Epithelial cell of proximal tubule (primary cell): ENCODE results near the gene AMIGO1. TPM values are rescaled to one million over a fixed set of nuclear protein-coding genes. Genes with fewer than 3 reads are reported as not detected.

Source experiments
- DNase-seq: peaks from one replicate; pipeline ENCODE4 v3.0.0-alpha.2; 2011; ENCODE audit warnings: low read depth
- H3K4me3 ChIP-seq: 2 replicates; pipeline ENCODE4 v1.5.1; 2011; ENCODE audit warnings: low read depth, mild to moderate bottlenecking, low read length
- CTCF ChIP-seq: conservative IDR thresholded peaks from 2 replicates; pipeline ENCODE4 v1.5.1; 2012; ENCODE audit warnings: low read depth, mild to moderate bottlenecking, low read length
- total RNA-seq: library from RNA; depleted of rRNA; stranded (reverse); fragments of >200 nt; gene quantifications from 2 replicates; pipeline ENCODE4 v1.2.3, GENCODE V29; 2015

Gene AMIGO1
- total RNA-seq, 1 donor from 2014 or later: 0.92 TPM

- TF ChIP-seq CTCF: no peak
- peak overlapping the region; percentile 26 for H3K4me3 ChIP-seq
- DNase-seq: no peak
These were observed 22.4 kb upstream of the AMIGO1 start for GRCh38 chr1:109531826-109532364.

GRCh38 chr1:109531380-109531779 is 21.9 kb upstream of the AMIGO1 start:
- TF ChIP-seq CTCF: no peak
- H3K4me3 ChIP-seq: no peak overlapping the region

DNA sequence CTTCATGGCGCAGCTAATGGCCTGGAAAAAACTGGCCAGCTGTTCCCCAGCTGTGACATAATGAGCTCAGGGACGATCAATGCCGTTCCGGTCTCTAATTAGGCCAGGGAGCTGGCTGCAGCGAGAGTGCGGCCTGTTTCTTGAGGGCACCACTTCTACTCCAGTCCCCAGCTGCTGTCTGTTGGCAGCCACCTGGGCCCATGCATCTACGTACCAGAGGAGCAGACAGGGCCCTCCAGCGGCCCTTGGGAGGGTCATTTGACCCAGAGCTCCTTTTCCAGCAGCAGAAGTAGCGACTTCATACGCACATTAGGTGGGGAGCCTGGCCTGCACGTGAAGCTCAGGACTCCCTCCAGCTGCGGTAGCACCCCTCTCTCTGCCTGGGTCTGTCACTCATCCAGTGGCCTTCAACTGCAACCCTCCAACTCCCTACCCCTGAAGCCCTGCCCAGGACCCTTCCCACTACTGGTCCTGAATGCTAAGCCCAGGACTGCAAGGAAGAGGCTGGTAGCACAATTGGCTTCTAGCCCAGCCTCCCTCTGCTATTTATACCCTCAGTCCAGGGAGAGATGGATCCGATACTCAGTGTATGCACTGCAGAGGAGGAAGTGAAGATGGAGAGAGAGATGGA is 21.0 kb upstream of the AMIGO1 start:
- H3K4me3 ChIP-seq: no peak overlapping the region
- DNase-seq: no peak
- no peak for TF ChIP-seq CTCF

More at GRCh38 chr1:109531380-109531779, 21.9 kb upstream of the AMIGO1 start:
- no peak for DNase-seq

DNA sequence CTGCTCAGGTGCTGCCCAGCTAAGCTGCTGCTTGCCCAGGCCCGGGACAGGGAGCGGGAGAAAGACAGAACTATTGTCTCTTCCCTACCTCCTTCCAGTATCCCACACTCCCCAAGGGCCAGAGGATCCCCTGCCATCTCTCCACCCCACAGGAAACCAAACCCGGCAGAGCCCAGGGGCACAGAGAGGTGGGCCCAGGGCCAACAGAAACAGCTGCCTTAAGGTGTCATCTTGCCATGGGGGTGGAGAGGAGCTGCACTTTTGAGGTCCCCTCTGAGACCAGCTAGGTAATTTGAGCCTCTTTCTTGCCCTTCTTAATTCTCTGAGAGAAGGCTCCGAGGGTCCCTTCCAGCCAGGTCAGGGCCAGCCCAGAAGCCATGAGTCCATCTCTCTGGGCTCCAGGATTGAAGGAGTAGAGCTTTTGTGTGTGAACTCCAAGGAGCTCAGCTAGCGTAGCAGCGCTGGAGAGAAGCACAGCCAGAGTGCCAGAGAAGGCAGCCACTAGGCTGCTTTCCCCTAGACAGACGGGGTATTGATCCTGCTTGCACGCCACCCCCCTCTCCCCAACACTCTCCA is 20.4 kb upstream of the AMIGO1 start:
- DNase-seq: no peak
- no peak for TF ChIP-seq CTCF
- H3K4me3 ChIP-seq: no peak overlapping the region

- H3K4me3 ChIP-seq: no peak overlapping the region
- DNase-seq: no peak
- no peak for TF ChIP-seq CTCF
These were observed 19.2 kb upstream of the AMIGO1 start for GRCh38 chr1:109528712-109529111.

- no peak for DNase-seq
- TF ChIP-seq CTCF: no peak
These were observed 18.5 kb upstream of the AMIGO1 start for GRCh38 chr1:109527846-109528695.

More at GRCh38 chr1:109527846-109528695, 18.5 kb upstream of the AMIGO1 start:
- no peak overlapping the region for H3K4me3 ChIP-seq
